H9 (cell line): ENCODE results near the gene ZNF839. TPM values are rescaled to one million over a fixed set of nuclear protein-coding genes. Genes with fewer than 3 reads are reported as not detected.

Experiments used
- DNase-seq: peaks from one replicate; pipeline ENCODE4 v3.0.0-alpha.2; 2017
- H2AFZ ChIP-seq: one replicate; pipeline ENCODE4 v1.6.1; 2013; ENCODE audit warnings: mild to moderate bottlenecking, low read length, control low read depth, moderate library complexity
- H2AK5ac ChIP-seq: 2 replicates; pipeline ENCODE4 v1.6.1; 2013; ENCODE audit warnings: low read length, control low read depth, mixed read lengths; ENCODE audit not compliant: insufficient read length
- H2BK120ac ChIP-seq: one replicate; pipeline ENCODE4 v1.6.1; 2013; ENCODE audit warnings: low read depth, mild to moderate bottlenecking, low read length, control low read depth, inconsistent platforms; ENCODE audit not compliant: poor library complexity, severe bottlenecking
- H2BK12ac ChIP-seq: 2 replicates; pipeline ENCODE4 v1.6.1; 2013; ENCODE audit warnings: low read length, control low read depth, mixed read lengths, low read depth; ENCODE audit not compliant: insufficient read length
- H2BK15ac ChIP-seq: 2 replicates; pipeline ENCODE4 v1.6.1; 2013; ENCODE audit warnings: low read depth, low read length, control low read depth
- H2BK20ac ChIP-seq: one replicate; pipeline ENCODE4 v1.6.1; 2013; ENCODE audit warnings: low read depth, mild to moderate bottlenecking, low read length, control low read depth, inconsistent platforms; ENCODE audit not compliant: poor library complexity, severe bottlenecking
- H2BK5ac ChIP-seq: 2 replicates; pipeline ENCODE4 v1.6.1; 2013; ENCODE audit warnings: low read length, control low read depth, mixed read lengths; ENCODE audit not compliant: insufficient read length
- H3K14ac ChIP-seq: 2 replicates; pipeline ENCODE4 v1.6.1; 2013; ENCODE audit warnings: low read length, control low read depth; ENCODE audit not compliant: insufficient read depth
- H3K18ac ChIP-seq: 2 replicates; pipeline ENCODE4 v1.6.1; 2013; ENCODE audit warnings: low read depth, mild to moderate bottlenecking, mixed read lengths, low read length, control low read depth; ENCODE audit not compliant: insufficient read length
- H3K23ac ChIP-seq: 2 replicates; pipeline ENCODE4 v1.6.1; 2013; ENCODE audit warnings: low read length, control low read depth, mixed read lengths, low read depth; ENCODE audit not compliant: insufficient read length
- H3K23me2 ChIP-seq: 2 replicates; pipeline ENCODE4 v1.6.1; 2013; ENCODE audit warnings: low read depth, mild to moderate bottlenecking, mixed read lengths, low read length, control low read depth; ENCODE audit not compliant: insufficient read length, poor library complexity, severe bottlenecking
- H3K27ac ChIP-seq: 2 replicates; pipeline ENCODE4 v1.5.1; 2013; ENCODE audit warnings: low read length, control low read depth, mixed read lengths, low read depth; ENCODE audit not compliant: insufficient read length
- H3K27me3 ChIP-seq: 2 replicates; pipeline ENCODE4 v1.6.1; 2013; ENCODE audit warnings: low read length, control low read depth, inconsistent platforms; ENCODE audit not compliant: insufficient read depth
- H3K4ac ChIP-seq: 2 replicates; pipeline ENCODE4 v1.6.1; 2013; ENCODE audit warnings: low read depth, mild to moderate bottlenecking, control low read depth, inconsistent platforms, low read length, moderate library complexity
- H3K4me1 ChIP-seq: 2 replicates; pipeline ENCODE4 v1.6.1; 2013; ENCODE audit warnings: low read length, control low read depth, inconsistent platforms; ENCODE audit not compliant: insufficient read depth
- H3K4me2 ChIP-seq: 2 replicates; pipeline ENCODE4 v1.6.1; 2013; ENCODE audit warnings: low read length, control low read depth, mixed read lengths; ENCODE audit not compliant: insufficient read length, insufficient read depth
- H3K56ac ChIP-seq: 2 replicates; pipeline ENCODE4 v1.6.1; 2013; ENCODE audit warnings: low read depth, mild to moderate bottlenecking, mixed read lengths, low read length, control low read depth; ENCODE audit not compliant: insufficient read length
- H3K79me1 ChIP-seq: 2 replicates; pipeline ENCODE4 v1.6.1; 2013; ENCODE audit warnings: low read depth, mild to moderate bottlenecking, moderate library complexity, low read length, control low read depth, inconsistent platforms; ENCODE audit not compliant: insufficient read depth, poor library complexity, severe bottlenecking
- H3K79me2 ChIP-seq: 2 replicates; pipeline ENCODE4 v1.6.1; 2013; ENCODE audit warnings: low read length, control low read depth, inconsistent platforms; ENCODE audit not compliant: insufficient read depth
- H3K9ac ChIP-seq: 2 replicates; pipeline ENCODE4 v1.6.1; 2013; ENCODE audit warnings: low read length, control low read depth, mixed read lengths; ENCODE audit not compliant: insufficient read length; ENCODE audit errors: extremely low read depth
- H3K9me3 ChIP-seq: one replicate; pipeline ENCODE4 v1.6.1; 2013; ENCODE audit warnings: low read depth, low read length, inconsistent platforms; ENCODE audit not compliant: control insufficient read depth
- H3T11ph ChIP-seq: one replicate; pipeline ENCODE4 v1.6.1; 2013; ENCODE audit warnings: mild to moderate bottlenecking, low read length, control low read depth, inconsistent platforms
- H4K20me1 ChIP-seq: one replicate; pipeline ENCODE4 v1.6.1; 2013; ENCODE audit not compliant: control insufficient read depth, insufficient read length, insufficient read depth
- H4K5ac ChIP-seq: 2 replicates; pipeline ENCODE4 v1.6.1; 2013; ENCODE audit warnings: low read depth, mild to moderate bottlenecking, mixed read lengths, low read length, control low read depth; ENCODE audit not compliant: insufficient read length
- H4K8ac ChIP-seq: replicated peaks from 2 replicates; pipeline ENCODE4 v1.6.1; 2013; ENCODE audit warnings: low read length, control low read depth, mixed read lengths, low read depth; ENCODE audit not compliant: insufficient read length
- H4K91ac ChIP-seq: 2 replicates; pipeline ENCODE4 v1.6.1; 2013; ENCODE audit warnings: low read depth, mild to moderate bottlenecking, moderate library complexity, mixed read lengths, low read length, control low read depth; ENCODE audit not compliant: insufficient read length
- H3K27ac Mint-ChIP-seq, 3 experiments: 2 replicates in 2 of 3; 3 replicates in 1 of 3; pipeline ENCODE4 v1.8.0; 2020 to 2021; ENCODE audit warnings: mixed read lengths in 3 of 3, mild to moderate bottlenecking in 1 of 3, moderate library complexity in 1 of 3
- H3K27me3 Mint-ChIP-seq: 2 replicates; pipeline ENCODE4 v1.8.0; 2021; ENCODE audit warnings: low read depth, mild to moderate bottlenecking, moderate library complexity, mixed read lengths
- H3K36me3 Mint-ChIP-seq, 3 experiments: 2 replicates in 2 of 3; 3 replicates in 1 of 3; pipeline ENCODE4 v1.8.0; 2020 to 2021; ENCODE audit warnings: low read depth in 3 of 3, mixed read lengths in 3 of 3; ENCODE audit not compliant: insufficient read depth in 1 of 3
- H3K4me1 Mint-ChIP-seq, 2 experiments: 2 replicates each; pipeline ENCODE4 v1.8.0; 2020; ENCODE audit warnings: mixed read lengths in 2 of 2
- H3K4me3 Mint-ChIP-seq, 2 experiments: 2 replicates in 1 of 2; 3 replicates in 1 of 2; pipeline ENCODE4 v1.8.0; 2020 to 2021; ENCODE audit warnings: mild to moderate bottlenecking in 2 of 2, mixed read lengths in 2 of 2, moderate library complexity in 1 of 2
- H3K9me3 Mint-ChIP-seq, 2 experiments: 2 replicates in 1 of 2; 3 replicates in 1 of 2; pipeline ENCODE4 v1.8.0; 2020; ENCODE audit warnings: mild to moderate bottlenecking in 2 of 2, mixed read lengths in 2 of 2, moderate library complexity in 1 of 2
- CTCF ChIP-seq: fragments of 200-600 bp; sonication (generic); conservative IDR thresholded peaks from 3 replicates; pipeline ENCODE4 v1.8.0; 2021; ENCODE audit warnings: antibody characterized with exemption, mild to moderate bottlenecking
- WGBS: extraction: QIAGEN DNeasy Blood & Tissue Kit; methylation state at CpG from one replicate; pipeline ENCODE4 v1.1.7; 2013; ENCODE audit warnings: missing lambda C conversion rate, low lambda C conversion rate, mixed read lengths; ENCODE audit not compliant: insufficient read length; ENCODE audit errors: extremely low coverage; 5-methylcytosine and 5-hydroxymethylcytosine counted together
- total RNA-seq: library from RNA; stranded (reverse); gene quantifications from 2 replicates; pipeline ENCODE4 v1.2.1, GENCODE V29; 2021

ZNF839 gene
- total RNA-seq, 1 experiment from 2014 or later = 9.4 TPM

- Histone ChIP-seq H4K5ac (no peak overlapping the region), H3T11ph (no peak overlapping the region), H2BK120ac (no peak overlapping the region), H4K91ac (no peak overlapping the region), H2BK20ac (no peak overlapping the region), H3K18ac (no peak overlapping the region), H4K20me1 (no peaks in the 10 kb centered on the region), H3K4me1 (no peaks in the 10 kb centered on the region), H3K23me2 (no peaks in the 10 kb centered on the region), H3K79me2 (no peaks in the 10 kb centered on the region), H3K9ac (no peak overlapping the region), H3K23ac (no peak overlapping the region), H3K14ac (no peak overlapping the region), H2BK5ac (no peak overlapping the region), H2AK5ac (no peak overlapping the region), H3K79me1 (no peaks in the 10 kb centered on the region), H3K56ac (no peak overlapping the region), H2BK15ac (no peak overlapping the region), H3K4me2 (no peak overlapping the region), H2AFZ (no peak overlapping the region), H3K27ac (no peak overlapping the region), H3K4ac (no peak overlapping the region), H3K27me3 (no peaks in the 10 kb centered on the region), H4K8ac (no peak overlapping the region), H2BK12ac (no peak overlapping the region), H3K9me3 (no peaks in the 10 kb centered on the region)
- Mint-ChIP-seq H3K27ac (peak overlapping the region in 1 of 3 experiments; percentile 34; a peak in 1 of 7 replicates), H3K27me3 (no peaks in the 10 kb centered on the region), H3K9me3 (peaks cover 2 to 3% of the 10 kb centered on the region in 2 experiments; a peak in 2 of 5 replicates), H3K4me3 (no peak overlapping the region), H3K36me3 (no peaks in the 10 kb centered on the region), H3K4me1 (peaks cover 5 to 6% of the 10 kb centered on the region in 2 experiments; a peak in 2 of 4 replicates)
- no peak for DNase-seq
- TF ChIP-seq CTCF = no peak
- no CpG with 5 or more reads among the region's 2 CpGs for WGBS
Observed at GRCh38 chr14:102283631-102284129, 35.9 kb upstream of the ZNF839 start.
